GM15510 (cell line): Measurements from ENCODE around the gene FBLN1.

Experiments
- POLR2A ChIP-seq: IDR thresholded peaks from 3 replicates; pipeline ENCODE4 v1.6.1; 2011; ENCODE audit warnings: borderline replicate concordance; ENCODE audit not compliant: insufficient read length; ENCODE audit errors: extremely low read depth

Gene FBLN1, protein sequence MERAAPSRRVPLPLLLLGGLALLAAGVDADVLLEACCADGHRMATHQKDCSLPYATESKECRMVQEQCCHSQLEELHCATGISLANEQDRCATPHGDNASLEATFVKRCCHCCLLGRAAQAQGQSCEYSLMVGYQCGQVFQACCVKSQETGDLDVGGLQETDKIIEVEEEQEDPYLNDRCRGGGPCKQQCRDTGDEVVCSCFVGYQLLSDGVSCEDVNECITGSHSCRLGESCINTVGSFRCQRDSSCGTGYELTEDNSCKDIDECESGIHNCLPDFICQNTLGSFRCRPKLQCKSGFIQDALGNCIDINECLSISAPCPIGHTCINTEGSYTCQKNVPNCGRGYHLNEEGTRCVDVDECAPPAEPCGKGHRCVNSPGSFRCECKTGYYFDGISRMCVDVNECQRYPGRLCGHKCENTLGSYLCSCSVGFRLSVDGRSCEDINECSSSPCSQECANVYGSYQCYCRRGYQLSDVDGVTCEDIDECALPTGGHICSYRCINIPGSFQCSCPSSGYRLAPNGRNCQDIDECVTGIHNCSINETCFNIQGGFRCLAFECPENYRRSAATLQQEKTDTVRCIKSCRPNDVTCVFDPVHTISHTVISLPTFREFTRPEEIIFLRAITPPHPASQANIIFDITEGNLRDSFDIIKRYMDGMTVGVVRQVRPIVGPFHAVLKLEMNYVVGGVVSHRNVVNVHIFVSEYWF

DNA sequence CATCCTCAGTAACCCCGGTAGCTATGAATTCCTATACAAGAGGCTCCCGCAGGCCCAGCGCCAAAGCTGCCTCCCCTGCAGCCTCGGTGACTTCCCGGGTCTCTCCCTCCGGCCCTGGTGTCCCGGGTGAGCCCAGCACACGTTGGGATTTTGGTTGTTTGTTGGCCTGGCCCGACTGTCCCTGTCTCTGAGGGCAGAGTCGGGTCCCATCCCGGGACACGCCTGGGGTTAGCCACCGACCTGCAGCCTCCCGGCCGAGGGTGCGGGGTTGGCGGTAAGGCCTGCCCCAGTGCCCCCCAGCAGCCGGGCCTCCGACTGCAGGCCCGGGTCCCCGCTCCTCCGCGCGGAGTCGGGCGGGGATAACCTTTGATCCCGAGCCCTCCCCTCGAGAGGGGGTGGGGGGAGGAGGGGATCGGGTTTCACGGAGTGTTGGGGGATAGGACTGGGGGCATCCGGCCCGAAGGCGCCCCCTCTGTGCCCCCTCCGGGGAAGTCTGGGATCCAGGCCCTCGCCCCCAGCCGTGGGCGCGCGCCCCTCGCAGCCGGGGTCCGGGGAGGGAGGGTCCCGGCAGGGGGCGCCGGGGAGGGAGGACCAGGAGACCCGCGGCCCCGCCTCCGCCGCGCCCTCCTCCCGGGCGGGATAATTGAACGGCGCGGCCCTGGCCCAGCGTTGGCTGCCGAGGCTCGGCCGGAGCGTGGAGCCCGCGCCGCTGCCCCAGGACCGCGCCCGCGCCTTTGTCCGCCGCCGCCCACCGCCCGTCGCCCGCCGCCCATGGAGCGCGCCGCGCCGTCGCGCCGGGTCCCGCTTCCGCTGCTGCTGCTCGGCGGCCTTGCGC is at the start of gene FBLN1:
Gene FBLN1, plus strand, starts transcription at position 669 of the 835 bp plus-strand sequence. Its CDS starts 103 bp downstream, at position 772.
- no peak for TF ChIP-seq POLR2A

DNA sequence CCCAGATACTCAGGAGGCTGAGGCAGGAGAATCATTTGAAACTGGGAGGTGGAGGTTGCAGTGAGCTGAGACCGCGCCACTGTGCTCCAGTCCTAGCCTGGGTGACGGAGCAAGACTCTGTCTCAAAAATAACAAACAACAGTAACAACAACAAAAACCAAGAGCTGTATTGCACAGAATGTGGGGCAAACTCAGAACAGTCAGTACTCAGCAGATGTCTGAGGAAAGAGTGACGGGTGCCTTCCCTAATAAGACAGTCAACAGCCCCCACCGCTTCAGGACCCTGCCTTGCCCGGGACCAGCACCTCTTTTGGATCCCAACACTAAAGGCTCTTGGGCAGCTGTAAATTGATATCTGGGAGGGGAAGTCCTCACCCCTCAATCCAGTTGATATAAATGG is 48.9 kb upstream of the FBLN1 start:
- no peak for TF ChIP-seq POLR2A

DNA sequence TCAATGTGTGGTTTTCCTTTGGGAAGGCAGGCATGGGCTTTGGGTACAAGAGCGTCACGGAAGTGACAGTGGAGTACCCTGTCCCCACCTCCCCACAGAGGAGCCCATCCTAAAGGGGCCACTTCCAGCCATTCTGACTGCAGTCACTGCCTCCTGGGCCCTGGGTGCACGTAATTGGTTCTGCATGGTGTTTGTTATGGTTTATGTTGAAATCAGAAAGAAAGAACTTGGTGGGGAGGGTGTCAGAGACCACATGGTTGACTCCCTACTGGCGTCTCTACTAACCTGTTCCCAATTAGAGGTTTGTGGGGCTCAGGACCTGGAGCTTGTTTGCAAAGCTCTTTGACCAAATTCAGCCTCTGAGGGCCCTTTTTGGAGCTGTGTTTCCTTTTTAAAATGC is 48.4 kb upstream of the FBLN1 start:
- TF ChIP-seq POLR2A = no peak

DNA sequence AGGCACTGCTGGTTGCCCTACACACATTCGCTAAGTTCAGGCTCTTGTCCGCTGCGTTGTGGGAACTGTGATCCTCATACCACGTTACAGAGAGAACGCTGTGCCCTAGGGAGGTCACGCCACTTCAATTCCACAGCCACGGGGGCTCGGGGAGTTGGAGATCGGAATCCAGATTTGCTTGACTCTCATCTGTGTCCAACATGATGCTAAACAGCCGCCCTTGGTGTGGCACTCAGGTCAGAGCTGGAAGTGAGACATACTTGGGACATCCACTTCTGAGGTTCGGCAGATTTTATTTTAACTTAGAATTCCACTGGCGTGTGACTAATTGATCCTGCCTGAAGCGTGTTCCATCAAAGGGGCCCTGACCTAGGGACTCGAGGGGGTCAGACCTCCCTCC is 47.5 kb upstream of the FBLN1 start:
- TF ChIP-seq POLR2A = no peak

DNA sequence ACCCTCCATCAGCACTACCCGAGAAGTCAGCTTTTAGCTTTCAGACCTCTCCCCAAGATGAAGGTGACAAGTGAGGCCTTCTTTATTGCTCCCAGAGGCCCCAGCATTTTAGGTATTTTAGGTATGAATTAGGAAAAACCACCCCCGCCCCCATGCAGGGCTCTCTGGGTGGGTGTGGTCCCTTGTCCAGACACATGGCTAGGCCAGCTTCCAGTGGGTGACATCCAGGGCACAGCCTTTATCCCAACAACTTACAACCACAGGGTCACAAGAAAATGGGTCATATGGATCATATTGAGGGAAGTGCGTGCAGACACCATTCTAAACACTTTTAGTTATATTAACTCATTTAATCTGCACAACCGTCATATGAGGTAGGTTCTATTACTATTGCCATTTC is 47.1 kb upstream of the FBLN1 start:
- TF ChIP-seq POLR2A = no peak

DNA sequence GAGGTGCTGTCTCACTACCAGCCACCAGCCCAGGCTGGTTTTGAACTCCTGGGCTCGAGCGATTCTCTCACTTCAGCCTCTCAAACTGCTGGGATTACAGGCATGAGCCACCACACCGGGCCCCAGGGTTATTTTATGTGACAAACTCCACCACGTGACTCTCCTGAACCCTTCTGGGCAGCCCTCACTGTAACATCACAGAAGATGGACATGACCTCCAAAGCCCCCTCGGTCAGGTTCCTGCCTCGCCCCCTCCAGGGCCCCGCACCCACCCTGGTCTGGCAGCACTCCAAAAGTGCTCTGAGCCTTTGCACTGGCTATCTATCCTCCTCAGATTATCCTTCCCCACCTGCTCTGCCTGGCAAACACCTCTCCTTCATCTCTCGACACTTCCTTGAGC is 45.9 kb upstream of the FBLN1 start:
- TF ChIP-seq POLR2A = no peak

DNA sequence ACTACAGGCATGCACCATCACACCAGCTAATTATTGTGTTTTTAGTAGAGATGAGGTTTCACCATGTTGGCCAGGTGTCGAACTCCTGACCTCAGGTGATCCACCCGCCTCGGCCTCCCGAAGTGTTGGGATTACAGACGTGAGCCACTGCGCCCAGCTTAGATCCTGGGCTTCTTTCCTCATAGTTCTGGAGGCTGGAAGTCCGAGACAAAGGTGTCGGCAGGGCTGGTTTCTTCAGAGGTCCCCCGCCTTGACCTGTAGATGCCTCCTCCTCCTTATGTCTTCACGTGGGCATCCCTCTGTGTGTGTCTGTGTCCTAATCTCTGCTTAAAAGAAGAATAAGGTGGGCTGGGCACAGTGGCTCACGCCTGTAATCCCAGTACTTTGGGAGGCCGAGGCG is 44.2 kb upstream of the FBLN1 start:
- no peak for TF ChIP-seq POLR2A

DNA sequence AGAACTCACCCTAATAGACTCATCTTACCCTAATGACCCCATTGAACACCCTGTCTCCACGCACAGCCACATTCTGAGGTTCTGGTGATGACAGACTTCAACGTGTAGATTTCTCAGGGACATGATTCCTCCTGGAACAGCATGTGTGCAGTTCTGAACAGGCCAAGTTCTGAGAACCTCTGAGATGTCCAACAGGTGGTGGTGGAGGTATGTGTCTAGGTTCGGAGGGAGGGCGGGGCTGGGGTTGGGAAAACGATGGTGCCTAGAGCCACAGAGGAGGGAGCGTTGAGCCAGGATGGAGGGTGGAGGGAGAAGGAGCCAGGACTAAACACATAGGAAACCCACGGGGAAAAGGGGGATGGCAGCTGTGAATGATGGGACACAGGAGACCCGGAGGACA is 43.4 kb upstream of the FBLN1 start:
- no peak for TF ChIP-seq POLR2A

DNA sequence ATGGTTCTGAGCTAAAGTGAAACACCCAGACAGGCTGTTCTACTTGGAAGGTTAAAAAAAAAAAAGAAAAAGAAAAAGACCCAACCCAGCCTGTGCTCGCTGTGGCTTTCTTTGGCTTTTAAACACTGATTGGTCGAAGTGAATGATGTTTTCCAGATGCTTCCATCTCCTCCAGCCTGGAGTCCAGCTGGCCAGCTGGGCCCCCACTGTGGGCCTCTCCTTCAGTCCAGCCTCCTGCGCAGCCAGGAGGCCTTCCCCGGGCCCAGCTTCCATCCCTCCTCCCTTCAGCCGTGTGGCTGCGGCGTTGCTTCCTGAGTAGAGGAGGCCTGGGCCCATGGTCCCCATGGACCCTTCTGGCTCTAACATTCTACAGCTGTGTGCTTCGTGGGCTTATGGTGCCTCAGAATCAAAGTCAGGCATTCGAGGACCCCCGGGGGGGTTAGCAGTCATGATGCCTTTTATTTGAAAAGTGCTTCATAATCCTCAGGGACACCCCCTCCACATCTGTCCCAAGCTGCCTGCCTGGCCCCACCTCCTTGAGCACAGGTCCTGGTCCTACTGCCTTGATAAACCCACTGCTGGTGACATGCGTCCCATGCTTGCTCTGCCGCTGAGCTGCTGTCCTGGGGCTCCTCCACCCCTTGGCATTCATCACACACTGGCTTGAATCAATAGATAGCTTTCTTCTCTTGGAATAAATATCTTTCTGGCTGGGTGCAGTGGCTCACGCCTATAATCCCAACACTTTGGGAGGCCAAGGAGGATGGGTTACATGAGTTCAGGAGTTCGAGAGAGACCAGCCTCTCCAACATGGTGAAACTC is 42.2 kb upstream of the FBLN1 start:
- no peak for TF ChIP-seq POLR2A

DNA sequence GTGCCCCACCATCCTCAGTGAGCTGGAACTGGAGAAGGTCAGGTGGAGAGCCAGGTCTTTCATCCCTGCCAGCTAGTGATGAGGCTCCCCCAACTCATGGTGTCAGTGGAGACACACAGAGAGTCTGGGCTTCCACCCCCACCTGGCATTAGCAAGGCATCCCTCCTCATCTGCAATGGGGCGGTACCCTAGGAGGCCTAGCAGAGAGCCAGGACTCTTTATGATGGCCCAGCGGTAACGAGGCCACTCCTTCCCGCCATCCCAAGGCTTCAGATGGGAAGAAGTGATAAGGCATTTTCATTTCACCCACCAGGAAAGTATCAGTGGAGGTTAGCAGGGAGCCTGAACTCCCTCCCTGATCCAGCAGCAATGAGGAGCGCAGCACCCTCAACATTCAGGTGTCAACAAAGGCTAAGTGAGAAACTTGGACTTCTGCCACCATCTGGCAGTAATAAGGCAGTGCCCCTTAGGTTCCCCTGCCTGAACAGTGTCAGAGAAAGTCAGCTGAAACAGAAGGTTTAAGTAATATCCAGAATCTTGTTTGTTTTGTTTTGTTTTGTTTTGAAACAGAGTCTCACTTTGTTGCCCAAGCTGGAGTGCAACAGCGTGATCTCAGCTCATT is 40.5 kb upstream of the FBLN1 start:
- TF ChIP-seq POLR2A = no peak

DNA sequence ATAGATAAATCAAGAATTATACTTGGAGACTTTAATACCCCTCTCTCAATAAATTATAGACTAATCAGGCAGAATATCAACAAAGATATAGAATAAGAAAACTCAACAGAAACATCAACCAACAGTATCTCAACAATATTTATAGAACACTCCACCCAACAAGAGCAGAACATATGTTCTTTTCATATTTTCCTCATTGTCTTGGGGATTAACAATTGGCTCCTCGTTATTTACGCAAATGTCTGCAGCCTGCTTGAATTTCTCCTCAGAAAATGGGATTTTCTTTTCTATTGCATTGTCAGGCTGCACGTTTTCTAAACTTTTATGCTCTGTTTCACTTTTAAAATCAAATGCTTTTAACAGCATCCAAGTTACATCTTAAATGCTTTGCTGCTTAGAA is 37.0 kb upstream of the FBLN1 start:
- no peak for TF ChIP-seq POLR2A

DNA sequence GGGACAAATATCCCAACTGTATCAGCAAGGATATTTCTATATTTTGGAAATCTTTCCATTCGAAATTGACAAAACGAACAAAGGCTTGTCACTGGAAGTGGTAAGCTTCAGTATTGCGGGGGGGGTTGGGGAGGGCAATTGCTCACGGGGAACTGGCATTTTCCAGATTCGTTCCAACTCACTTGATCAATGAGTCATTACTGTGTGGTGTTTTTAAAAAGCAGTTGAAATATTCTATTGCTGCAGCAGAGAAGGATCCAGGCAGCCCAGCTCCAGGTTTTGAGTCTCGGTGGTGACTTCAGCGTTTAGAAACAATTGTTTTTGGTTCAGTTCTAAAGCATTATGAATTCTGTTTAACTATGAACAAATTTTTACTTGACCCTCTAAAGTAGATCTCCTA is 33.8 kb upstream of the FBLN1 start:
- TF ChIP-seq POLR2A = no peak

DNA sequence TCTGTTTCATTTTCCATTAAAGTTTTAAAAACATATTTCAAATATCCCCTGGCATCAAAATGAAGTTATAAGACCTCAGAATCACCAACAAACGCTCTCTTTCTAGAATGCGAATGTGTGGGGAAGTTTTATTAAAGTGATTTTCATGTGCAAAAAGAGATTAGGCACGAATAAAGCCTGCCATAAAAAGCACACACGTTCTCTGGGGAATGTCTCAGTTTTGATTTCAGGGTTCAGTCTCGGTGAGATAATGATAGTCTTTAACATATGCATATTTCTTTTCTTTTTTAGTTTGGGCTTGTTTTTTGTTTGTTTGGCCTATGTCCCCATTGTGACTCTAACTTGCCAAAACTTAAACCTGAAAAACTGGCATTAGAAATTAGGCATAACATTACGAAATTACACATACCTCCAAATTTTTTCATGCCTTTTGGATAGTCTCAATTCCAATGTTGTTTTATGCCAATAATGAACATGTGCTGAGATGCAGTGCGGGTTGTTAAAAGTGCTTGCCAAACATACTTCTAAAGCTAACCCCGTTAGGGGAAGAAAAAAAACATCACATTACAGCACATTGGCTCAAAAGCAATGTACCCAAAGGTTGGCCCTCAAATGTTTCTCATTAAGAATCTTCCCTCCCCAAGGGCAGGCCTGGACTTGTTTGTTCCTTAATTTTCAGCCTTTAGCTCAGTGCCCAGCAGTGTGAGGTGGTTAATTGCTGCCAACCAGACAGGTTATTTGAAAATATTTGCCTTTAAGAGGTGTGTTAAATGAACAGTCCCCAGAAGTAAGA is 33.2 kb upstream of the FBLN1 start:
- TF ChIP-seq POLR2A = no peak
